ENCODE data around the gene TOMM22.

DNA sequence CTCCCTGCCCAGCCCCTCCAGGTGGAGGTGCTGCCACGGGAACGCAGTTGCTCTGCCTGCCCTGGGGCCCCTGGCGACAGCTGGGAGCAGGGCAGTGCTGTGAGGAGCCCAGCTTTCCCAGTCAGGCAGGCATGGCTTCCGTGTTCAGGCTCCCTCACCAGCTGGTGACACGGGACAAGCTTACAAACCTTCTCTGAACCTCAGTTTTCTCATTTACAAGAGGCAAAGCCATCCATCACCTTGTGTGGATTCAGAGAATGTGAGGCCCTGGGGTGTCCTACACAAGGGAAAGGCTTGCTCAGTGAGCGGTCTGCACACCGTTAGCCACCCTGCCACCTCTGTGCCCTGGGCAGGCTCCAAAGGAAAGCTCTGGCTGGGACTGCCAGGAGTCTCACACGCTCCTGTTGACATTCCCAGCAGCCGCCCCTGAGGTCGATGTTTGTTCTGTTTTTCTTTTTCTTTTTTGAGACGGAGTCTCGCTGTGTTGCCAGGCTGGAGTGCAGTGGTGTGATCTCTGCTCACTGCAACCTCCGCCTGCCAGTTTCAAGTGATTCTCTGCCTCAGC lies 50.6 kb downstream of the TOMM22 start:
- TF ChIP-seq, protein P1, sequence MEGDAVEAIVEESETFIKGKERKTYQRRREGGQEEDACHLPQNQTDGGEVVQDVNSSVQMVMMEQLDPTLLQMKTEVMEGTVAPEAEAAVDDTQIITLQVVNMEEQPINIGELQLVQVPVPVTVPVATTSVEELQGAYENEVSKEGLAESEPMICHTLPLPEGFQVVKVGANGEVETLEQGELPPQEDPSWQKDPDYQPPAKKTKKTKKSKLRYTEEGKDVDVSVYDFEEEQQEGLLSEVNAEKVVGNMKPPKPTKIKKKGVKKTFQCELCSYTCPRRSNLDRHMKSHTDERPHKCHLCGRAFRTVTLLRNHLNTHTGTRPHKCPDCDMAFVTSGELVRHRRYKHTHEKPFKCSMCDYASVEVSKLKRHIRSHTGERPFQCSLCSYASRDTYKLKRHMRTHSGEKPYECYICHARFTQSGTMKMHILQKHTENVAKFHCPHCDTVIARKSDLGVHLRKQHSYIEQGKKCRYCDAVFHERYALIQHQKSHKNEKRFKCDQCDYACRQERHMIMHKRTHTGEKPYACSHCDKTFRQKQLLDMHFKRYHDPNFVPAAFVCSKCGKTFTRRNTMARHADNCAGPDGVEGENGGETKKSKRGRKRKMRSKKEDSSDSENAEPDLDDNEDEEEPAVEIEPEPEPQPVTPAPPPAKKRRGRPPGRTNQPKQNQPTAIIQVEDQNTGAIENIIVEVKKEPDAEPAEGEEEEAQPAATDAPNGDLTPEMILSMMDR (IDR thresholded peaks at IDR 0.05): no peak
- TF ChIP-seq POLR2A (IDR thresholded peaks at IDR 0.05): no peak

Measured in thyroid gland (tissue), 4 donors.